Subcutaneous adipose tissue (tissue), 4 donors: Measurements from ENCODE around the gene ITIH3. TPM values are rescaled to one million over a fixed set of nuclear protein-coding genes. Genes with fewer than 3 reads are reported as not detected.

Source experiments
- CTCF ChIP-seq: fragments of 450-650 bp; IDR thresholded peaks from one replicate; pipeline ENCODE4 v1.5.1; 2016; ENCODE audit warnings: low read depth, mild to moderate bottlenecking, control low read depth, antibody characterized with exemption, moderate library complexity
- total RNA-seq, 4 donors: library from RNA; depleted of rRNA; stranded (reverse); fragments of >200 nt; gene quantifications; one replicate each; pipeline ENCODE4 v1.1.0, GENCODE V29; 2016

ITIH3 gene
- total RNA-seq, 4 donors from 2014 or later = 0.44 to 4.6 (median 2.1) TPM; not detected in 1

- TF ChIP-seq CTCF = no peak
Measured at GRCh38 chr3:52831500-52832301, 37.1 kb downstream of the ITIH3 start.

GRCh38 chr3:52833202-52833601 lies 38.6 kb downstream of the ITIH3 start:
- no peak for TF ChIP-seq CTCF

GRCh38 chr3:52834871-52835501 lies 40.4 kb downstream of the ITIH3 start, which contains the start of gene MUSTN1:
TSS of gene MUSTN1 (minus strand) at chr3:52835019. CDS start at chr3:52834948, 71 bp downstream.
- no peak for TF ChIP-seq CTCF

- no peak for TF ChIP-seq CTCF
Measured at GRCh38 chr3:52835766-52836470, 41.3 kb downstream of the ITIH3 start.

- TF ChIP-seq CTCF = no peak
Measured at GRCh38 chr3:52836471-52836845, 41.9 kb downstream of the ITIH3 start.

- TF ChIP-seq CTCF = no peak
Measured at GRCh38 chr3:52836986-52837385, 42.4 kb downstream of the ITIH3 start.
